ENCODE measurements around the gene PWWP2A.

Gene PWWP2A

DNA sequence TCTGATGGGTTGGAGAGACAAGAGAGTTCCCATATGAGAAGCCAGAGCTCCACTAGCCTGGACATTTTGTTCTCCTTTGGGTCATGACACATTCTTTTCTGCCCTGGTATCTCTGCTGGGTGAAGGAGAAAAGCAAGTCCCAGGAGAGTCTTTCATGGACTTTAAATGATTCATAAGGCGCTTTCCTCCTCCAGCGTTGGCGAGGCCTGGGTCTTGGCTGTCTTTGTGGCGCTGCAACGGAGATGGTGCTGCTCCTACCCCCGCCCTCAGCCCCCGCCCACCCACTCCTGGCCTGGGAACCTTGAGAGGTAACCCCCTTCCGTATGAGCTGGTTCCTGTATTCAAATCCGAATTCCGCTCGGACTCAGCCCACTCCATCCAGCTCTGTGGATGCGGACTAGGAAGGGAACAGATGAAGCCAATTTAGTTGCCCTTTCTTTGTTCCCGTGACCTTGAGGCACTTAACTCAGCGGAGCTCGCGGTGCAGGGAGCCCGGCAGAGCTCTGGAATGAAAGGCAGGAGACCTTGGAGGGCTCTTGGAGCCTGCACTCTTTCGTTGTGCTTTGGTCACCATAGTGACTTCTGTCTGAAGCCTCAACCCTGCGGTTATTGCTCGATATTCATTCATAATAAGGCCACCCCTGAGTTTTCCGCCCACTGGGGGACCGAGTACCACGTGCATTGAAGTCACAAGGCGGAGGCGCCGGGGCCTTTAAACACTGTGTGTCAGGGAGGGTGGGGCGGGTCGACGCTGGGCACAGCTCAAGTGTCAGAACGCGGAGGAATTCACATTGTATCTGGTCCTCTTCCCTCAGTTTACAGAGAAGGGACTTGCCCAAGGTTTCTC, 14.0 kb upstream of the PWWP2A start:
- no peak for DNase-seq (ENCODE audit: low read depth in 2 of 3, low spot score in 1 of 3)

- DNase-seq (ENCODE audit: low read depth in 2 of 3, low spot score in 1 of 3) = no peak
Measured at GRCh38 chr5:160129841-160130240, 10.6 kb upstream of the PWWP2A start.

- DNase-seq (ENCODE audit: low read depth in 2 of 3, low spot score in 1 of 3) = no peak
Measured at GRCh38 chr5:160128632-160129031, 9.4 kb upstream of the PWWP2A start.

- no peak for DNase-seq (ENCODE audit: low read depth in 2 of 3, low spot score in 1 of 3)
Measured at GRCh38 chr5:160119905-160120266, 636 bp upstream of the PWWP2A start.

GRCh38 chr5:160118349-160119141, 705 bp downstream of the PWWP2A start:
- DNase-seq (ENCODE audit: low read depth in 2 of 3, low spot score in 1 of 3) = peak in 2 of 3 donors; percentile 12 to 14

- DNase-seq (ENCODE audit: low read depth in 2 of 3, low spot score in 1 of 3) = no peak
Measured at GRCh38 chr5:160116991-160117390, 2.3 kb downstream of the PWWP2A start.

- no peak for DNase-seq (ENCODE audit: low read depth in 2 of 3, low spot score in 1 of 3)
Measured at GRCh38 chr5:160108124-160108523, 11.1 kb downstream of the PWWP2A start.

GRCh38 chr5:160105686-160106360, 13.4 kb downstream of the PWWP2A start:
- no peak for DNase-seq (ENCODE audit: low read depth in 2 of 3, low spot score in 1 of 3)

DNA sequence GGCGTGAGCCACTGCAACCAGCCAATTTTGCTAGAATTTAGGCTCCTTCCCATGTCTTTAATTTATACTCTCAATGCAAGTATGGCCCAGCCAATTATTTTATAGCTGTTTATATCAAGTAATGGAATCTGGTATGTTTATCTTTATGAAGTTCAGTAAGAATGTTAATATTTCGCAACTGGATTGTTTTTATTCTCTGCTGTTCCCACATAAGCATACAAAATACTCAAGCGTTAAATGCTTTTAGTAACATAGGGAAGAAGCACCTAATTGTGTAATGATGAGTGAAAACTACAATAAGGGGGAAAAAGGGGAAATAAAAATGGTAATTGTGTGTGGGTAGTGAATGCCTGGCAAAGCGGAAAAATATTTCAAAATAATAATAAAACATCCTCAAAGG, 21.3 kb downstream of the PWWP2A start:
- no peak for DNase-seq (ENCODE audit: low read depth in 2 of 3, low spot score in 1 of 3)

DNA sequence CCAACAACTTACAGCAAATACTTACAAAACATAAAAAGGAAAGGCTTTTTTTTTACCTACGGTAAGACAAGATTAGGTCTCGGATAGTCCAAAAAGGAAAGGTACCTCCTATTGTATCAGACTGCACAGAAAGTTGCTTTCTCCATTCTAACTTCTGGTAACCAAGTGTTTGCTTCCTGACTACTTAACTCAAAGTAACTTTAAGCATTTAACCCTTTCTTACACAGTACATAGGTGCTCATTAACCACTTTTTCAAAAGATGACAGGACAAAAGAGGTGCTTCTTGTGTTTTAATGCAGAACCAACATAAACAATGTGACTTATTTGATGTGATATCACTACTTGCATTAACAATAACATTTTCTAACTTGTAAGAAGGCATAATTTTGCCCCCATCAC, 23.1 kb downstream of the PWWP2A start:
- DNase-seq (ENCODE audit: low read depth in 2 of 3, low spot score in 1 of 3) = no peak

DNA sequence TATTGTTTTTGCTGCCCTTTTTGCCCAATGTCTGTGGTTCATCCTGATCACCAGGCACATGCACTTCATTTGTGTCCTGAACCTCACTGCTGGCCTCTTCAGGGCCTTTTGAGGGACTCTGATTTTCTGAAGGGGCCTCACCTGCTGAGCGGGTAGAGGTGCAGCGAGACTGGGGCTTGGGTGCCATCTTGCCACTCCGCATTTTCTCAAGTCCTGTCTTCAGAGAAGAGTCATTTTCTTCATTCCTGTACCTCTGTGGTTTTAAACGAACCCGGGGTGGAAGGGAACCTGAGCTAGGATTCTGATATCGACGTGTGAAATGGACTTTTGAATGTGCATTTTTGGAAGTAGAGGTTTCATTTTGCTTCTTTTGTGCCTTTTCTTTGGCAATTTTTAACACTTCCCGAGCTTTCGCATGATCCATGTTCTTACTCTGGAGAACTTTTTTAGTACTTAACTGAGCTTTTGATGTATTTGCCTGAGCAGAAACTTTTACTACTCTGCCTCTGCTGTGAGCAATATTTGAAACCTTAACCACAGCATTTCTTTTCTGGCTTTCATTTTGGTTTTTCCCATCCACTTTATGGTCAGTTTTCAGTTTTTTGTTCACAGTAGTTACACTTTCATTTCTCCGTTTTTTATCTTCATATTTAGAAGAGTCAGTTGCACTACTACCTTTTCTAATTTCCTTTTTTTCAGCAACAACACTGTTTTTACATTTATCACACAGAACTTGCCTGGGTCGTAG, 26.1 kb downstream of the PWWP2A start:
- no peak for DNase-seq (ENCODE audit: low read depth in 2 of 3, low spot score in 1 of 3)

GRCh38 chr5:160092514-160092913, 26.7 kb downstream of the PWWP2A start:
- no peak for DNase-seq (ENCODE audit: low read depth in 2 of 3, low spot score in 1 of 3)

- DNase-seq (ENCODE audit: low read depth in 2 of 3, low spot score in 1 of 3) = no peak
Measured at GRCh38 chr5:160090059-160090458, 29.2 kb downstream of the PWWP2A start.

DNA sequence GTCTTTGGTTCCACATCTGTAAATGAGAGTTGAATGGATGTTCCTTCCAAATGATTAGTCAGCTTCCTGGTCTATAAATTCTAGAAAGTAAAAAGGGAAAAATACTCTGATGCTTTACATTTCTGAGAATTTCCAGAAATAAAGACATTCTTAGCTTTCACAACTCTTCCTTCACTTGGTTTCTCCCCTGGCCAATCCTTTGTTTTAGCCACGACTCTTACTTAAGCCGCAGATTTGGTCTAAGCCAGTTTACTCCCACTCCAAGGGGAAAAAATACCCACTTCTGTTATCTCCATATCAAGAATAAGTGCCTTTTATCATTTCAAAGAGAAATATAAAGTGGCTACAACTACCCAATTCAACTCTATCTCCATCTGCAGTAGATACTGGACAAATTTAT, 29.7 kb downstream of the PWWP2A start:
- no peak for DNase-seq (ENCODE audit: low read depth in 2 of 3, low spot score in 1 of 3)

DNA sequence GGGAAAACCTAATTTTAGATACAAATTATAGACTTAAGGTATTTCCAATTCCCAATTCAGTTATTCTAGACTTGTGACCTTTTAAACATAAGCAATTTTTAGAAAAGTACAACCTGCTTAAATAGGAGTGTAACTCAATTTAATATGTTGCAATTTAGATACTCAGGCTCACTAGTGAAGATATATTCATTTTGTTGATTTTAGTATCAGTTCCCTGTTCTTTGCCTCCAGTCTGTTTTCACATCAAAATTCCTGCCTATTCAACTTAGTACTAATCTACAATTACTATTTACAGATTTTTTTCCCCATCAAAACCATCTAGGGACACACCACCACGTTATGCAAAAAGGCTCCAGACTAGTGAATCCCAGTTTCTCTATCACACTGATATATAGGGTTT, 30.4 kb downstream of the PWWP2A start:
- DNase-seq (ENCODE audit: low read depth in 2 of 3, low spot score in 1 of 3) = no peak

DNA sequence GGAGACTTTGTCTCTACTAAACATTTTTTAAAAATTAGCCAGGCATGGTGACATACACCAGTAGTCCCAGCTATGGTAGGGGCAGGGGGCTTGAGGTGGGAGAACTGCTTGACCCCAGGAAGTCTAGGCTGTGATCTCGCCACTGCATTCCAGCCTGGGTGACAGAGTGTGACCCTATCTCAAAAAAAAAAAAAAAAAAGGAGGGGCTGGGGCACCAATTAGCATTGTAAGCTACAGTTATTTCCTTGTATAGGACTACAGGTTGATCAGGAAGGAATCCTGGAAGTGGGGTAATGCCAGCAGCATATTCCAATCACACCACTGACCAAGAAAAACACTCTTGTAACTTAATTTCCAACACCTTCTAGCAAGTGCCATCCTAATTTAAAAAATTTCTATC, 32.1 kb downstream of the PWWP2A start:
- DNase-seq (ENCODE audit: low read depth in 2 of 3, low spot score in 1 of 3) = no peak

DNA sequence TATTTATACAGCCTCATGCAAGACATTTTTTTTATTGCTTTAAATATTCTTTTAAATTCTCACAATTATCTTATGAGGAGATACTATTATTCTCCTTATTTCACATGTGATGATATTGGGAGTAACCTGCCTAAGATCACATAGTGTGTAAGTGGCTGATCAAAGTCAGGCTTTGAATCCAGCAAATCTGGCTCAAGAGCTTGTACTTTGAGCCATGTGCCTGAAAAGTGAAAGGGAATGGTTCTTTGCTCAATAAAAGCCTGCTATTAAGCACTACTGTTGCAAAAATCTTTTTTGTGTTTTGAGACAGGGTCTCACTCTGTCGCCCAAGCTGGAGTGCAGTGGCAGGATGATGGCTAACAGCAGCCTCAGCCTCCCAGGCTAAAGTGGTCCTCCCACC, 35.1 kb downstream of the PWWP2A start:
- no peak for DNase-seq (ENCODE audit: low read depth in 2 of 3, low spot score in 1 of 3)

GRCh38 chr5:160083501-160083900, 35.7 kb downstream of the PWWP2A start:
- DNase-seq (ENCODE audit: low read depth in 2 of 3, low spot score in 1 of 3) = no peak

DNA sequence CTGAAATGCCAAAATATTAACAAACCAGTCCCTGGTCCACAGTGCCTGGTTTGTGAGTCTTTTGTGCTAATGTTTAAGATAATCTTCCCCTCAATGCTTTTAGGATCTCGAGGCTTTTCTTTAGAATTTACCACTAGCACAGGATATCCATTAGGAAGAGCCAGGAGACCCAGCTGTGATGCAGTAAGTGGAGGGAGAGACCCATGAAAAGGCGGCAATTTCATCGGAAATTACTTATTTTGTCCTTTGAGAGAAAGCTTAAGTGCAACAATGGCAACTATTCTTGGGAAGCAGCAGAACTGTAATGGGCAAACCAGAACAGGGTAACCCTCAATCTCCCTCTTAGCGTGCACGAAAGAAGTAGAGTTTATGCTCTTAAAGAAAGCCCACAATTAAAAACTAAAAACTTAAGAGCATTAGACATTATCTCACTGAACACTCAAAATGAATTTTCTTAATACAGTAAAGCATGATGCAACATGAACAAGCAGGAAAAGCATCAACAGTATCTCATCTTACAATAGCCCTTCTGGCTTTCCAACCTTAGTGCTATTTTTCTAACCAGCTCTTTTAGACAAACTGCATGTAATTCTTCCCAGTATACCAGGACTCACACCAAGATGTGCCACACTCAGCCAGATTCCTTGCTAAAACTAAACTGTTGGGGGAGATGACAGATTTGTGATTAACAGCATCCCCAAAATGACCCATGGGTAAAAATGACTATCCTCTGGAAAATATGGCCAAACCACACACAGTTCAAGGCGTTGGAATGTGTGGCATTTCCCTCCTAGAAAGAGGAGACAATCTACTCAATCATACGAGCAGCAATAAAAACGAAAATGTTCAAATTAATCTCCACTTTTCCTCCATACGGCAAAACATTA, 36.4 kb downstream of the PWWP2A start:
- no peak for DNase-seq (ENCODE audit: low read depth in 2 of 3, low spot score in 1 of 3)

DNA sequence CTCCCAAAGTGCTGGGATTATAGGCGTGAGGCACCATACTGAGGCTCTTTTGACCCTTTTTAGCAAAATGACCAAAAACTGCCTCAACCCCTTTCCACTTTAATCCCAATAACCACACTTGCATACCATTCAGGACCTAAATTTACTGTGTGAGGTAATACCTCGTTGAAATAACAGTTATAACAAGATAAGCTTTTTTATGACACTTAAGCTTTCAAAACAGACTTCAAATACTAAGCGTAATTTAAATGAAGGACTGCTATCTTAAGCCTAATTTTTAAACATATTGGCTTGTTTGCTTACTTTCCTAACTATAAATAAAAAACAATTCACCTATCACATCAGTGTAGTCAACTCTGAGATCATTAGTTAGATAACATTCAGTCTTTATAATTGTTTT, 37.8 kb downstream of the PWWP2A start:
- DNase-seq (ENCODE audit: low read depth in 2 of 3, low spot score in 1 of 3) = no peak

All from stimulated activated CD4-positive, alpha-beta T cell treated with anti-CD3 and anti-CD28 coated beads, Interleukin-12 subunit alpha, Interleukin-12 subunit beta, amount 100 ng/mL, for 48 hours (primary cell).